GM18526 (cell line): ENCODE data around the gene THSD4.

ENCODE experiments used
- POLR2A ChIP-seq: IDR thresholded peaks from 3 replicates; pipeline ENCODE4 v1.6.1; 2011; ENCODE audit not compliant: insufficient read length; ENCODE audit errors: extremely low read depth

Gene THSD4

GRCh38 chr15:71581398-71581930 lies 466.2 kb downstream of the THSD4 start:
- no peak for TF ChIP-seq POLR2A

DNA sequence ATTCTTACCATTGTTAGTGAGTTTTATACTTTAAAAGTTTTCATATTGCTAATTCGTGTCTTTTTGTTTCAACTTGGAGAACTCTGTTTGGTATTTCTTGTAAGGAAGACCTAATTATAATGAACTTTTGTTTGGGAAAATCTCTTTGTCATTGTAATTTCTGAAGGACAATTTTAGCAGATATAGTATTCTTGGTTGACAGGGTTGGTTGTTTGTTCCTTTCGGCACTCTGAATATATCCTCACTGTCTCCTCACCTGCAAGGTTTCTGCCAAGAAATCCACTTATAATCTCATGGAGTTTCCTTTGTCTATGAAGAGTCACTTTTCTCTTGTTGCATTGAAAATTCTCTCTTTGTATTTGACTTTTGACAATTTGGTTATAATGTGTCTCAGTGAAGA lies 469.9 kb downstream of the THSD4 start:
- TF ChIP-seq POLR2A = no peak

DNA sequence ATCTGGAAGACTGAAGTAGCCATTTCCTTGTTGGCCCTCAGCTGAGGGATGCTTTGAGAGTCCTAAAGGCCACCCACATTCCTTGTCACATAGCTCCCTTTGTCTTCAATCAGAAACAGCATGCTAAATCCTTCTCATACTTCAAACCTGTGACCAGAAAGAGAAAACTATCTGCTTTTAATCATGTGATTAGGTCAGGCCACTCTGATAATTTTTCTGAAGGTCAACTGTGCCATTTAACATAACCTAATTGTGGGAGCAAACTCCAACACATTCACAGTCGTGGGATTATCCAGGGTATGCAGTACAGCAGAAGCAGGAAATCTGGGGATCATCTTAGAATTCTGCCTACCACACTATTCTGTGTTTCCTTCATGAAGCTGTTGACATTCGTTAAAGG lies 471.2 kb downstream of the THSD4 start:
- TF ChIP-seq POLR2A = no peak

- no peak for TF ChIP-seq POLR2A
These were observed 473.5 kb downstream of the THSD4 start for GRCh38 chr15:71588746-71589145.

- TF ChIP-seq POLR2A = no peak
These were observed 475.8 kb downstream of the THSD4 start for GRCh38 chr15:71591057-71591456.

DNA sequence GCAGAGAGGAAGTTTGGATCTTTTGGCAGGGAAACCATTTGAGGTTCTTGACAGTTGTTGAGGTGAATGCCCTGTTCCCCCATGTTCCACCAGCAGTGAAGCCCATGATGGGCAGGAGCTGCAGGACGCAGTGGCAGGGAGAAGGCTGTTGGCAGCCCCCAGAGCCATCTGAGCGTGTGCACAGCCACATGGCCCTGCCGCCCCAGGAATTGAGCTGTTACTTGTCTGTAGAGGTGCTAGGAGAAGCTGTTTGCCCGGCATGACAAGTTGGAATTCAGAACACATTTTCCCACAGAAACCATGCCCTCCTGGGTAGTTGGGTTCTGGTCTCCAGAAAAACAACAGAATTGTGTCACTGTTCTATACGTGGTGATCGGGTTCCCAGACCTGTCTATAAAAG lies 476.9 kb downstream of the THSD4 start:
- TF ChIP-seq POLR2A = no peak

DNA sequence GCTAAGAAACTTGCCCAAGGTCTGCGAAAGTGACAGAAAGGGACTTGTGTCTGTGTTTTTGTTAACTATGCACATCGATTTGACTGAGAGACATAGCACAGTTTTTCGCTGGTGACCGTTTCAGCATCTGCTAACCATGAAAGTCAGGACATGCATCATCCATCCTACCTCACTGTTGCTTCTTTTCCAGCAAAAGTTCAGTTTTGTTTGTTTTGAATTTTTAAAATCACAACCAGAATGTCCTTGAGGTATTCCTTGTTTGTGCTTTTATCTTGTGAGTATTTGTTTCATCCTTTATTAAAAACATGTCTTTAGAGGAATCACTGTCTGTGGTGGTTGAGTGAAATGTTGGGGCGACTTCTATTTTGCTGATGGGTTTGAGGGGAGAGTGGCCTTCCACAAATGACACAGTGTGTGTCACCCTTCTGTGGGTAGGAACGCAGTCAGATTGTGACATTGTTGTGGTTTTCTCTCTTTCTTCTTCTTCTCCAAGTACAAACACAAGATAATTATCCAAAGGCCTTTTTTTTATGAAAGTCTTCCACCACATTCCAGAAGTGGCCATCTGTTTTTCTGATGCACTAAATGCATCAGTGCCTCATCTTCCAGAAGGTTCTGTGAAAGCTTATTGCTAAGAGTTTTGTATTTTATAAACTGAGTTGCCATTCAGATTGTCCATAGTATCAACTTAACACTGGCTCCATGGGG lies 480.7 kb downstream of the THSD4 start:
- TF ChIP-seq POLR2A = no peak

GRCh38 chr15:71596672-71597071 lies 481.4 kb downstream of the THSD4 start:
- no peak for TF ChIP-seq POLR2A

- no peak for TF ChIP-seq POLR2A
These were observed 481.9 kb downstream of the THSD4 start for GRCh38 chr15:71597126-71597525.

- no peak for TF ChIP-seq POLR2A
These were observed 482.4 kb downstream of the THSD4 start for GRCh38 chr15:71597637-71598036.

GRCh38 chr15:71598741-71599140 lies 483.5 kb downstream of the THSD4 start:
- no peak for TF ChIP-seq POLR2A

DNA sequence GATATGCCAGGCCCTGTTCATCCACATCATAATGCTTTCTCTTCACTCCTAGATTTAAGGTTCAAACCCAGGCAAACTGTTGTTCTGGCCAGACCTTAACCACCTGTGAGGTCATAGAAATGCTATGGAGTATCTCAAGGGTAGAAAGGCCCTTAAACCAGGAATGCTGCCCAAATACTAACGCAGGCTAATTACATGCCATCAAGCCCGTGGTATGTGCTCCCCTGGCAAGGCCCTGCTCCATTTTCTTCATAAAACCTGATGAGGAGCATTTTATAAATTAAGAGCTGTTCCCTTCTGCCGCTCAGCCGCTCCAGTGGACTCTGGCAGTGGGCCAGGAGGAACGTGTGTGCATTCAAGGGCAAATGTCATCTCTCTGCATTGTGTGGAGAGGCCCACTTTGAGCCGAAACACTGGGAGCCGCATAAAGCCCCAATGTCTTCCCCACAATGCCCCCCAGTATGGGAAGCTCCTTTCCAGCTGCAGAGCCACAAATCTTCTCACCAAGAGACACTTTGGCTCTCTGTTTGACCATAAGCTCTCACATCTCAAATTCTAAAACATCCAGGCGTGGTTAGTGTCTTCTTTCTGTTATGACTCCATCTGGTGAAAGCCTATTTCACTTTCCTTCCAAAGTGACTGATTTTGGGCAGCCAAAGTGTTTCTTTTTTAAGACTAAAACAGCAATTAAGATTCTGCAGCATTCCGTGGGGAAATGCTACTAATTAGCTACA lies 484.3 kb downstream of the THSD4 start:
- no peak for TF ChIP-seq POLR2A

DNA sequence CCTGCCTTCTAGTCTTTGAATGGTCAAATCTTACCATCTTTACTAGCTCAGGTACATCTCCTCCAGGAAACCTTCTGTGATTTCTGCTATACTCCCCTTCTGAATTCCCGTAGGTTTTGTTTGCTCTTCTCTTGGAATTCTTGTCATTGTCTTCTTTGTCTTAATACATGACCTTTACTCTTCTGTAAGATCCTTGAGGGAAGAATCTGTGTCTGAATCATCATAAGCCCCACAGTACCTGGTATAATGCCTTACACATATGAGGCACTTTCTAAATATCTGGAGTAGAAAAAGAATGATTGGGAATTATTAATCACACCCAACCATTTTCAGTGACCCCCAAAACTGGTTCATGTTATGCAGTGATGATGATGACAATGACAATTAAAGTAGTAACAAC lies 485.0 kb downstream of the THSD4 start:
- no peak for TF ChIP-seq POLR2A

DNA sequence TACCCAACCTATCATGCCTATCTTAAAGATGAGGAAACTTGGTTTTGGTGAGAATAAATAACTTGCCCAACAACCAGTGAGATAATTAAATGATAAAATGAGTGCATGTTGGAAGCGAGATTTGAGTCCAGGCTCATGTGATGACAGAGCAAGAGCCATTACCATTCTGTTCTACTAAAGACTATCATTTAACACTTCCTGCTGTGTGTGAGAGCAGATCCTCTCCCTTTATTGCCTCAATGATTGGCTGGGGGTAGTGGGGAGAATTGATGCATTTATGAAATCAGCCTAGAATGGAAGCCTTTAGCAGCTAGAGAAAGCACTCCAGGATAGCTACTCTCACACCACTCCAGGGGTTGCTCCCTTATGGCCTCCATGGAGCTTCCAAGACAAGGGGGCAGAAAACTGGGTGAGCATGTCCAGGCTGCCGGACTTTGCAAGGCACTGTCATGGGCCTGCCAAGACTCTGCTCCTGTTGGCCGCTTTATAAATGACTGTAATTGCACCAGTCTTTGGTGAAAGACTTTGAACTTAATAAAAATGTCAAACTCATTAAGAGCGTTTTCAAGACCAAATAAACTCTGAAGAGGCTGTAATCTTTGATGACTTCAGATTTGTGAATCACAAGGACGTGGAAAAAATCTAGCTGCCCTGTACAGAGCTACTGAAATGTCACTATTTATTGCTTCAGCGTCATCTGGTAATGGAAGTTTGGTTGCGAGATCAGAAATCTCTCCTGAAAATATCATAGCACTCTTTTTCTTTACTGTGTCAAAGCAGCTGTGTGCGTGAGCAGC lies 486.0 kb downstream of the THSD4 start:
- no peak for TF ChIP-seq POLR2A

GRCh38 chr15:71603379-71603778 lies 488.1 kb downstream of the THSD4 start:
- TF ChIP-seq POLR2A = no peak

DNA sequence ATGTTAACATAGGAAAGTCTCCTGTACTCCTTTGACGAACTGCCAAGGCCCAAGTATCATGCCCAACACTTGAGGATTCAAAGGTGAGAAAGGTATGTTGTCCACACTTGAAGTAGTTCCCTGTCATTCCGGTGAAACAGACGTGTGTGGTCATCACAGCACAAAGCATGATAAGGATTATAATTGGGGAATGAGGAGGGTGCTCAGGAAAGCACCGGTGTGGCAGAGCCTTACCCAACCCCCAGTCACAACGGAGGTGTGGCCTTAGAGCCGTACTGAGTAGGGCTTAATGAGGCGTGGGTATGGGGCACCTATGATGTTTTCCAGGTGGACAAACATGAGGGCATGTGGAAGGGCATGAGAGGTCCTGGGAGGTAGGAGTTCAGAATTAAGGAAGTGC lies 492.1 kb downstream of the THSD4 start:
- no peak for TF ChIP-seq POLR2A
